ENCODE results near the gene CHAC1.

DNA sequence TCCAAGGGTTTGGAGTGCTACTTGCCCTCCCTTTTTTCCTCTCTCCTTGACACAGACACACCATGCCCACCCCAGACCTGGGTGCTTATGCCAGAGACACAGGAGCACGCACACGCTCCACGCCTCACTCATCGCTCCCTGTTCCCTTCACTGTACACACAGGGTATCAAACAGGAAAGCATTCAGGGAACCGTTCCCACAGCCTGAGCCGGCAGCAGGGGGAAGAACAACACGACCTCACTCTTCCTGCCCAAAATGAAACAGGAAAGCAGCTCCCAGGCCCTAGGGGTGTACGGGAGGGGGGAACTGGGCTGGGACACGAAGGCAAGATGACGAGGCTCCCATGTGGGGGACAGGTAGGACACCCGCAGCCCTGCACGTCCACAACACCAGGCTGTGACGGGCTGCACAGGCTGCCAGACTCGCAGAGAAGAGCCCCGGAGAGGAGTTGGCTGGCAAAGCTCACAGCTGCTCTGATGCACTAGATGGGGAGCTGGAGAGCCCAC is 12.9 kb upstream of the CHAC1 start:
- TF ChIP-seq ZNF274 (IDR thresholded peaks at IDR 0.05; ENCODE audit: low read depth, low read length): no peak
- no peak for TF ChIP-seq SUZ12 (IDR thresholded peaks at IDR 0.05; ENCODE audit: extremely low read depth, insufficient read depth, insufficient read length)
